ENCODE measurements around the gene C3orf70. TPM values are rescaled to one million over a fixed set of nuclear protein-coding genes. Genes with fewer than 3 reads are reported as not detected.

Gene C3orf70
- polyA plus RNA-seq, 1 experiment: 3.9 TPM

DNA sequence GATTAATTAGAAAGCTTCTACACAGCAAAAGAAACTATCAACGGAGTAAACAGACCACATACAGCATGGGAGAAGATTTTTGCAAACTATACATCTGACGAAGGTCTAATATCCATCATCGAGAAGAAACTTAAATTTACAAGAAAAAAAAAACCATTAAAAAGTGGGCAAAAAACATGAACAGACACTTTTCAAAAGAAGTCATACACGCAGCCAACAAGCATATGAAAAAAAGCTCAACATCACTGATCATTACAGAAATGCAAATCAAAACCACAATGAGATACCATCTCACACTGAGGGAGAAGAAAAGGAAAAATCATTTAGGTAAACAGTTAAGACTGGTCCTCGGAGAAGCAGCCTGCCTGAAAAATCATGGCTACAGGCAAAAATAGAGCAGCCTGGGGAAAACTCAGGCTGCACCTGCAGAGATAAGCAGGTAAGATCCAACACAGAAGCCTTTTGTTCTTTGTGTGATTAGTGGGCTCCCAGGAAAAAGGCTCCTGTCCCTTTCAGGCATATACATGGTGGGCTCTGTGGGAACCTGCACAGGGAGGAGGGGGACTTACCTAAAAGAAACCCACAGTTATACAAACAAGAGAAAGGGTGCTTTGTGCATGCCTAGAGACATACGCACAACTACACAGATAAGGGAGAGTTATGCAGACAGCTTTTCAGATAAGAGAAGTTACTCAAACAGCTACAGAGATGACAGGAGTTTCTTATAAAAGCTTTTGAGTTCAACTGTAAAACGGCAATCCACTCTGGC is 49.3 kb downstream of the C3orf70 start:
- CTCF ChIA-PET: interaction anchor here (0.7 kb wide), 2 partner anchors 28 to 90 kb away, joined by 3 read pairs; no protein-coding TSS in a partner anchor
- TF ChIP-seq, protein P1, sequence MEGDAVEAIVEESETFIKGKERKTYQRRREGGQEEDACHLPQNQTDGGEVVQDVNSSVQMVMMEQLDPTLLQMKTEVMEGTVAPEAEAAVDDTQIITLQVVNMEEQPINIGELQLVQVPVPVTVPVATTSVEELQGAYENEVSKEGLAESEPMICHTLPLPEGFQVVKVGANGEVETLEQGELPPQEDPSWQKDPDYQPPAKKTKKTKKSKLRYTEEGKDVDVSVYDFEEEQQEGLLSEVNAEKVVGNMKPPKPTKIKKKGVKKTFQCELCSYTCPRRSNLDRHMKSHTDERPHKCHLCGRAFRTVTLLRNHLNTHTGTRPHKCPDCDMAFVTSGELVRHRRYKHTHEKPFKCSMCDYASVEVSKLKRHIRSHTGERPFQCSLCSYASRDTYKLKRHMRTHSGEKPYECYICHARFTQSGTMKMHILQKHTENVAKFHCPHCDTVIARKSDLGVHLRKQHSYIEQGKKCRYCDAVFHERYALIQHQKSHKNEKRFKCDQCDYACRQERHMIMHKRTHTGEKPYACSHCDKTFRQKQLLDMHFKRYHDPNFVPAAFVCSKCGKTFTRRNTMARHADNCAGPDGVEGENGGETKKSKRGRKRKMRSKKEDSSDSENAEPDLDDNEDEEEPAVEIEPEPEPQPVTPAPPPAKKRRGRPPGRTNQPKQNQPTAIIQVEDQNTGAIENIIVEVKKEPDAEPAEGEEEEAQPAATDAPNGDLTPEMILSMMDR (IDR thresholded peaks at IDR 0.05; ENCODE audit: insufficient read depth, low read depth, low read length): no peak
- Histone ChIP-seq H3K27me3 (ENCODE audit: control insufficient read depth, insufficient read depth, low read length) (no peaks in the 10 kb centered on the region), H3K4me3 (ENCODE audit: low read depth, low read length) (no peak overlapping the region), H3K36me3 (ENCODE audit: control insufficient read depth, insufficient read depth, low read length) (no peaks in the 10 kb centered on the region)
- no peak for DNase-seq (ENCODE audit: low read depth)
- POLR2A ChIA-PET: no interaction called here

DNA sequence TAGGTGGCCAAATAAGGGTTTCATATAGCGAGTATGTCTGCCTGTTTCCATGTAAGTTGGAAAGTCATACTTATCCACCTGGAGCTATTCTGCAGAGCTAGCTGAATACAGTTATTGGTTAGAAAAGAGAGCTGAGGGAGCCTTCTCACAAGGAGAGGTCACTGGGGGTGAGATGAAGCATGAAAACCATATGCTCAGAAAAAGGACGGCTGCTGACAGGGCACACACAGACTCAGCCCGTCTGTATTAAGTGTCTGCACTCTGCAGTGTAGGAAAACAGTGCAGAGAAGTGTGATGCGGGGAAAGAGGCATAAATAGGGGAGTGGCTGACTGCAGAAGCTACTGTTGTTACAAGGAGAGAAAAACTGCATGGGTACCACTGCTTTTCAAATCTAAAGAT is 58.2 kb downstream of the C3orf70 start:
- Histone ChIP-seq H3K27me3 (ENCODE audit: control insufficient read depth, insufficient read depth, low read length) (no peaks in the 10 kb centered on the region), H3K4me3 (ENCODE audit: low read depth, low read length) (no peak overlapping the region), H3K36me3 (ENCODE audit: control insufficient read depth, insufficient read depth, low read length) (no peaks in the 10 kb centered on the region)
- no peak for DNase-seq (ENCODE audit: low read depth)
- ChIA-PET POLR2A (no interaction called here), CTCF (no interaction called here)
- TF ChIP-seq, protein P1 (IDR thresholded peaks at IDR 0.05; ENCODE audit: insufficient read depth, low read depth, low read length): no peak

DNA sequence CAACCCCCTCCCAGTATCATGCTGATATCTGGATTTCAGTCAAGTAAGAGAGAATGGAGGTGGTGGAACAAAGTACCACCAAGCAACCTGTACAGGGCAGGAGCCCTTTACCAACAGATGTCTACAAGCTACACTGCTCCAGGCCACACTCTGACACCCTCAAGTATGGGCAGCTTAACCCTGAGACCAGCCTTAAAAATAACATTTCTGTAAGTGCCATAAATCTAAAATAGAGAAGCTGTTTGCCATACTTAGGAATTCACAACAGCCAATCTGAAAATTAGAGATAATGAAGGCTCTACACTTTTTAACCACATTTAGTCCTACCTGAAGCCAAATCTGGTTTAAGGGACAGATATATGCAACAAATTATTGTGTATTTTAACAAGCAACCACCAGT is 59.7 kb downstream of the C3orf70 start:
- Histone ChIP-seq H3K4me3 (ENCODE audit: low read depth, low read length) (no peak overlapping the region), H3K27me3 (ENCODE audit: control insufficient read depth, insufficient read depth, low read length) (no peaks in the 10 kb centered on the region), H3K36me3 (ENCODE audit: control insufficient read depth, insufficient read depth, low read length) (no peaks in the 10 kb centered on the region)
- ChIA-PET POLR2A (no interaction called here), CTCF (no interaction called here)
- DNase-seq (ENCODE audit: low read depth): no peak
- TF ChIP-seq, protein P1 (IDR thresholded peaks at IDR 0.05; ENCODE audit: insufficient read depth, low read depth, low read length): no peak

DNA sequence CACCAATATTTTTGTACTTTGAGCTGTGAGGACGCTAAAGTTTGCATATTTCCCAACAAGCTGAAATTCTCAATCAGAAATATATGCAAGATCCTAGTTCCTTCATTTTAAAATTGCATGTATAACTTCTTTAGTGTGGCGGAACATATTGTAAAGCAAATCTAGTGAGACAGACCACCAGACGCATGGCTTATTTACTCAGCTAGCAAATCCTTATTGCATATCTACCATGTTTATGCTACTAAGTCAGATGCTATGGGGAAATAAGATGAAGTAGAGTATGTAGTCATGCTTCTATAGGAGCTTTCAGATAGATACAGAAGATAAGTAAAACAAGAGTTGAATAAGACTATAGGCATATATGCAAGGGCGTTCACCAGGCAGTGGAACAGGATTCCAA is 62.0 kb downstream of the C3orf70 start:
- ChIA-PET CTCF (interaction anchor here (1.1 to 2.2 kb wide), 3 partner anchors 8 to 85 kb away, joined by 3 to 11 read pairs (median 6); no protein-coding TSS in a partner anchor), POLR2A (no interaction called here)
- Histone ChIP-seq H3K4me3 (ENCODE audit: low read depth, low read length) (no peak overlapping the region), H3K36me3 (ENCODE audit: control insufficient read depth, insufficient read depth, low read length) (no peaks in the 10 kb centered on the region), H3K27me3 (ENCODE audit: control insufficient read depth, insufficient read depth, low read length) (no peaks in the 10 kb centered on the region)
- DNase-seq (ENCODE audit: low read depth): no peak
- TF ChIP-seq, protein P1 (IDR thresholded peaks at IDR 0.05; ENCODE audit: insufficient read depth, low read depth, low read length): no peak

DNA sequence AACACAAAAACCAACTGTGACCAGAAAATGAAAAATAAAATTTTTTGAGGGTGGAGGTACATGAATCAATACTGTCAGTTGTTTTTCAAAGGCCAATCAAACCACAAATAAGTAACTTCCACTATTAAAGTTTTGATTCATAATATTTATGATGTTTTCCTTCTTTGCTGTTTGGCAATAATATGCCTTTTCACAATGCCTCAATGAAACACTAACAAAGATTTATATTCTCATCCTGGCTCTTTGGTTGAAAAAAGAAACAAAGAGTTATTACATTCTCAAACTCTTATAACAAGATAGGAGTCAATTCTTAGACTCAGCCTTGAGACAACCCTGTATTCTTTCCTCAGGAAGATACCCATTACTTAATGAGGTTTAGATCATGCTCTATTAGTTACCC is 63.1 kb downstream of the C3orf70 start:
- POLR2A ChIA-PET: interaction anchor here (0.8 kb wide), 1 partner anchor 62 kb away, joined by 3 read pairs; no protein-coding TSS in a partner anchor
- CTCF ChIA-PET: interaction anchor here (1.0 to 2.2 kb wide), 3 partner anchors 9 to 89 kb away, joined by 6 to 11 read pairs (median 6); no protein-coding TSS in a partner anchor
- Histone ChIP-seq H3K36me3 (ENCODE audit: control insufficient read depth, insufficient read depth, low read length) (no peaks in the 10 kb centered on the region), H3K4me3 (ENCODE audit: low read depth, low read length) (no peak overlapping the region), H3K27me3 (ENCODE audit: control insufficient read depth, insufficient read depth, low read length) (no peaks in the 10 kb centered on the region)
- TF ChIP-seq, protein P1 (IDR thresholded peaks at IDR 0.05; ENCODE audit: insufficient read depth, low read depth, low read length): no peak
- no peak for DNase-seq (ENCODE audit: low read depth)
